GM12878 (cell line): ENCODE results near the gene ZC3H7B. TPM values are rescaled to one million over a fixed set of nuclear protein-coding genes. Genes with fewer than 3 reads are reported as not detected.

Source experiments
- ATAC-seq: fragments of 200-7000 bp; cut with Tn5 transposase; 3 replicates; pipeline ENCODE4 v1.9.1; 2020; ENCODE audit warnings: mild to moderate bottlenecking, moderate library complexity
- BruUV-seq: library from RNA; stranded (reverse); fragments of 400-500 nt; replicated peaks from 2 replicates; lab custom pipeline; 2021; lab: Mats Ljungman, UMichigan
- CTCF ChIA-PET: fragments of 300-600 bp; sonication (Branson Sonifier 250); formaldehyde crosslinking; extraction: SDS; loops from one replicate; lab custom pipeline; 2021; ENCODE audit warnings: inconsistent platforms; lab: Yijun Ruan, JAX
- POLR2A ChIA-PET: fragments of 350-600 bp; formaldehyde crosslinking; extraction: SDS; loops from one replicate; lab custom pipeline; 2021; ENCODE audit warnings: inconsistent platforms; lab: Charles Lee
- RAD21 ChIA-PET: fragments of 300-600 bp; sonication (Branson Sonifier 250); formaldehyde crosslinking; loops from one replicate; lab custom pipeline; 2023; ENCODE audit warnings: antibody characterized with exemption; ENCODE audit not compliant: unreplicated experiment; lab: Charles Lee
- SMC1A ChIA-PET: fragments of 300-600 bp; sonication (Branson Sonifier 250); formaldehyde crosslinking; loops from one replicate; lab custom pipeline; 2023; ENCODE audit not compliant: unreplicated experiment, uncharacterized antibody; lab: Charles Lee
- DNase-seq: peaks from one replicate; pipeline ENCODE4 v3.0.0-alpha.2; 2011; ENCODE audit warnings: low read depth, low spot score
- FAIRE-seq: peaks from 3 replicates; lab custom pipeline; 2011; peaks lifted over from hg19 to GRCh38; lab: Jason Lieb, UNC
- H2AFZ ChIP-seq: 2 replicates; pipeline ENCODE4 v1.6.0; 2011; ENCODE audit warnings: low read depth, low read length, control low read depth; ENCODE audit not compliant: control insufficient read depth
- H3K27ac ChIP-seq: 2 replicates; pipeline ENCODE4 v1.5.1; 2011; ENCODE audit warnings: control low read depth; ENCODE audit not compliant: control insufficient read depth, insufficient read depth
- H3K27me3 ChIP-seq, 2 experiments: replicated peaks in 1 of 2; 2 replicates each; pipeline versions ENCODE4 v1.6.0 to v1.6.1; 2011; ENCODE audit warnings: low read length in 1 of 2; ENCODE audit not compliant: control insufficient read depth in 2 of 2, insufficient read depth in 2 of 2
- H3K36me3 ChIP-seq, 2 experiments: 2 replicates each; pipeline ENCODE4 v1.5.1; 2011; ENCODE audit warnings: low read length in 1 of 2; ENCODE audit not compliant: control insufficient read depth in 2 of 2, insufficient read depth in 2 of 2
- H3K4me1 ChIP-seq: 2 replicates; pipeline ENCODE4 v1.6.1; 2011; ENCODE audit warnings: mild to moderate bottlenecking, low read length, moderate library complexity, mixed read lengths; ENCODE audit not compliant: control insufficient read depth, insufficient read depth
- H3K4me2 ChIP-seq: 2 replicates; pipeline ENCODE4 v1.6.0; 2011; ENCODE audit warnings: control low read depth; ENCODE audit not compliant: control insufficient read depth, insufficient read depth
- H3K4me3 ChIP-seq: fragments of 200-600 bp; sonication (generic); 2 replicates; pipeline ENCODE4 v1.5.1; 2016
- H3K79me2 ChIP-seq: 2 replicates; pipeline ENCODE4 v1.6.0; 2011; ENCODE audit warnings: low read length; ENCODE audit not compliant: control insufficient read depth, insufficient read depth
- H3K9ac ChIP-seq: 2 replicates; pipeline ENCODE4 v1.8.0; 2011; ENCODE audit warnings: low read length, control low read depth, mixed read lengths; ENCODE audit not compliant: control insufficient read depth, insufficient read depth
- H3K9me3 ChIP-seq: replicated peaks from 3 replicates; pipeline ENCODE4 v1.5.1; 2011; ENCODE audit warnings: mild to moderate bottlenecking, low read length; ENCODE audit not compliant: control insufficient read depth, insufficient read depth
- H4K20me1 ChIP-seq: 2 replicates; pipeline ENCODE4 v1.6.0; 2011; ENCODE audit not compliant: control insufficient read depth, insufficient read depth
- CBX5 ChIP-seq: sonication (generic); IDR thresholded peaks from 2 replicates; pipeline ENCODE4 v1.6.1; 2016; ENCODE audit warnings: low read depth, moderate library complexity, mild to moderate bottlenecking, inconsistent platforms
- IRF3 ChIP-seq: fragments of 450-650 bp; IDR thresholded peaks from 2 replicates; pipeline ENCODE4 v1.6.1; 2014; ENCODE audit warnings: mild to moderate bottlenecking
- POLR2A ChIP-seq: IDR thresholded peaks from 2 replicates; pipeline ENCODE4 v1.6.1; 2011; ENCODE audit warnings: low read depth, mild to moderate bottlenecking, low read length
- RFX5 ChIP-seq: IDR thresholded peaks from 2 replicates; pipeline ENCODE4 v1.6.1; 2011; ENCODE audit warnings: low read depth, low read length, improper control_type of control experiment
- ZNF384 ChIP-seq: IDR thresholded peaks from 2 replicates; pipeline ENCODE4 v1.6.1; 2012; ENCODE audit warnings: low read depth, mild to moderate bottlenecking, low read length, improper control_type of control experiment, borderline replicate concordance
- WGBS: methylation state at CpG from one replicate; pipeline ENCODE4 v1.1.6; 2016; ENCODE audit warnings: low lambda C conversion rate; ENCODE audit not compliant: insufficient replicate concordance, insufficient coverage; ENCODE audit errors: missing lambda C conversion rate; 5-methylcytosine and 5-hydroxymethylcytosine counted together
- in situ Hi-C: fragments of 300-500 bp; cut with MboI; formaldehyde crosslinking; loops from 9 replicates; pipeline ENCODE4 v1.14.3; 2018; ENCODE audit warnings: mixed read lengths
- intact Hi-C: fragments of 100-400 bp; cut with micrococcal nuclease; formaldehyde crosslinking; loops from one replicate; pipeline ENCODE4 v1.14.2; 2022; ENCODE audit not compliant: unreplicated experiment
- polyA plus RNA-seq, 11 experiments: library from polyadenylated mRNA; depleted of rRNA in 4 of 11; unstranded in 6 of 11; stranded (reverse) in 5 of 11; fragments of >200 nt; fragmentation: Nextera tagmentation in 4 of 11; fragmentation: Illumina TruSeq in 1 of 11; extraction: Ambion mirVana in 4 of 11; extraction: Trizol in 1 of 11; gene quantifications; 1 replicate in 1 of 11; 2 replicates in 10 of 11; pipeline versions ENCODE4 v1.2.1 to v1.2.3, GENCODE V29; 2011 to 2016; ENCODE audit warnings: inconsistent platforms in 2 of 11, missing spikeins in 2 of 11, low read depth in 1 of 11
- total RNA-seq, 4 experiments: library from RNA; depleted of rRNA in 3 of 4; stranded (reverse); fragments of >200 nt in 3 of 4; fragmentation: Illumina TruSeq in 1 of 4; extraction: Trizol in 1 of 4; gene quantifications; 2 replicates each; pipeline versions ENCODE4 v1.2.1 to v1.2.3, GENCODE V29; 2013 to 2021

ZC3H7B gene
- total and polyA plus RNA-seq, 10 of the 15 experiments (the other 5 are each of a cell fraction or from before 2014, with no cell fraction given): 0.26 to 52.3 (median 22.4) TPM

GRCh38 chr22:41347066-41347859 is 45.9 kb downstream of the ZC3H7B start (continued):
- TF ChIP-seq RFX5: no peak
- TF ChIP-seq CBX5: no peak
- TF ChIP-seq, all 136 proteins: peak for 0

DNA sequence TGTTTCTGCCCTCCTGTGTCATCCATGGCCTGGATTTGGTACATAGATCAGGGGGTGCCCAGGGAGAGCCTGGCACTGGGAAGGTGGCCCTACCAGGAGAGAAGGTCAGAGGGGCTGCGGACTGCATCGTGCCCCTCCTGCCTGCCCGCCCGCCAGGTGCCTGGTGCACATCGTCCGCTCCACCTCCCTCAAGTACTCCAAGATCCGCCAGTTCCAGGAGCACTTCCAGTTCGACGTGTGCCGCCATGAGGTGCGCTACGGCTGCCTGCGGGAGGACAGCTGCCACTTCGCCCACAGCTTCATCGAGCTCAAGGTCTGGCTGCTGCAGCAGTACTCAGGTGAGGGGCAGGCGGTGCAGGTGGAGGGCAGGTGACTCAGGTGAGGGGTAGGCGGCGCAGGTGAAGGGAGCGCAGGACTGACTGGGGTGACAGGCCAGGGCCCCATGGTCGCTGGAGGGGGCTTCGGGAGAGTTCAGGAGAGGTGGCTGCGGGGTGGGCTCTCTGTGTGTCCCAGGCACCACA is 47.7 kb downstream of the ZC3H7B start:
- peaks cover 30 to 34% of the 10 kb centered on the region in 2 experiments; a peak in 3 of 4 replicates for H3K36me3 ChIP-seq
- H4K20me1 ChIP-seq: no peaks in the 10 kb centered on the region
- POLR2A ChIA-PET: no interaction called here
- intact Hi-C loops: no loop called here
- no peak for TF ChIP-seq IRF3
- TF ChIP-seq ZNF384: no peak
- peak; percentile 52; the same call in 1 of the 2 replicates for TF ChIP-seq POLR2A
- TF ChIP-seq, all 136 proteins: peak for 1
- Histone ChIP-seq H3K27ac (no peak overlapping the region), H3K79me2 (no peaks in the 10 kb centered on the region), H3K9me3 (no peaks in the 10 kb centered on the region), H3K9ac (no peak overlapping the region), H3K4me1 (no peaks in the 10 kb centered on the region), H3K27me3 (no peaks in the 10 kb centered on the region), H3K4me2 (no peak overlapping the region), H3K4me3 (no peak overlapping the region), H2AFZ (no peak overlapping the region)
- FAIRE-seq (no peak), ATAC-seq (no peak), DNase-seq (no peak)
- SMC1A ChIA-PET: no interaction called here
- BruUV-seq: no TSS peak
- WGBS: 98% methylated on average over 21 of the region's 22 CpGs
- RAD21 ChIA-PET: no interaction called here
- in situ Hi-C loops: no loop called here
- CTCF ChIA-PET: no interaction called here
